Measurements from ENCODE around the gene USP35.
A peak's percentile ranks its signal among the peaks of the same experiment; 100 is the strongest.

The USP35 gene

DNA sequence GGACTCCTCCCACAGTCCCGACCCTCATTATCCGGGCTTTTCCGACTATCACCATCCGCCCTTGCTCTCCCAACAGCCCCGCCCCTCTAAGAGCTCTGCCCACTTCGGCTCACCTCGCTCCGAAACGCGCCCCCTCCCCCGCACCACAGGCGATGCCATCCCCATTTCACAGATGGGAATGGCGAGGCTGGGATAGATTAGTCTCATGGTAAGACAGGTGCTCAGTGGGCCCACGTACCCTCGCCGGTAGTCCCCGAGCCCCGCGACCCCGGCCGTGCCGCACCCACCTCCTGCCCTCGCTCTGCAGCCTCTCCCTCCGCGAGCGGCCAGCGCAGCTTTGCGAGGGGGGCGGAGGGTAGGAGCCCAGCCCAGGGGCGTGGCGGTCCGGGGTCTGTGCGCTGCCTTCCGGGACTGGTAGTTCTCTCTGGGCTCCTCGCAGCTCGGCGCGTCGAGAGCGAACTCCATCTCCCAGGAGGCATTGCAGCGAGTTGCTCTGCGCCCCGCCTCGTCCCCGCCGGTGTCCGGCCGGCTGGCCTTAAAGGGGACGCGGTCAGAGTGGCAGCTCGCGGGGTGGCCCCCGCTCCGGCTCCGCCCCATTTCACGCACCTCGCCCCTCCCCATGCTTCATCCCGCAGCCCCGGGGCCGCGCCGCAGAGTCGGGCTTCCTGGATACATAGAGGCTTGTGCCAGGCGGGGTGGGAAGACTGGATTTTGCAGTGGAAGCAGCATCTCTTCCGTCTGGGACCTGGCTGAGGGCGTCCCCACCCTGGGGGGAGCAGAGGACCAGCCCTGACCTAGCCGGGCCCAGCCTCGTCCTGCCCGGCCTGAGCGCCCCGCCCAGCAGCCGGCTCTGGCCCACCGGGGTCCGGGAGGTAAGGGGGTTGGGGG lies at the start of gene USP35, which contains the start of gene KCTD21:
USP35 (plus strand) TSS at position 634 of the 888 bp plus-strand sequence. CDS start 7,327 bp downstream, outside the sequence.
KCTD21 (minus strand) TSS at position 341 of the 888 bp plus-strand sequence. CDS start 14,072 bp downstream, outside the sequence.
- DNase-seq (ENCODE audit: low read depth): peak; percentile 93

DNA sequence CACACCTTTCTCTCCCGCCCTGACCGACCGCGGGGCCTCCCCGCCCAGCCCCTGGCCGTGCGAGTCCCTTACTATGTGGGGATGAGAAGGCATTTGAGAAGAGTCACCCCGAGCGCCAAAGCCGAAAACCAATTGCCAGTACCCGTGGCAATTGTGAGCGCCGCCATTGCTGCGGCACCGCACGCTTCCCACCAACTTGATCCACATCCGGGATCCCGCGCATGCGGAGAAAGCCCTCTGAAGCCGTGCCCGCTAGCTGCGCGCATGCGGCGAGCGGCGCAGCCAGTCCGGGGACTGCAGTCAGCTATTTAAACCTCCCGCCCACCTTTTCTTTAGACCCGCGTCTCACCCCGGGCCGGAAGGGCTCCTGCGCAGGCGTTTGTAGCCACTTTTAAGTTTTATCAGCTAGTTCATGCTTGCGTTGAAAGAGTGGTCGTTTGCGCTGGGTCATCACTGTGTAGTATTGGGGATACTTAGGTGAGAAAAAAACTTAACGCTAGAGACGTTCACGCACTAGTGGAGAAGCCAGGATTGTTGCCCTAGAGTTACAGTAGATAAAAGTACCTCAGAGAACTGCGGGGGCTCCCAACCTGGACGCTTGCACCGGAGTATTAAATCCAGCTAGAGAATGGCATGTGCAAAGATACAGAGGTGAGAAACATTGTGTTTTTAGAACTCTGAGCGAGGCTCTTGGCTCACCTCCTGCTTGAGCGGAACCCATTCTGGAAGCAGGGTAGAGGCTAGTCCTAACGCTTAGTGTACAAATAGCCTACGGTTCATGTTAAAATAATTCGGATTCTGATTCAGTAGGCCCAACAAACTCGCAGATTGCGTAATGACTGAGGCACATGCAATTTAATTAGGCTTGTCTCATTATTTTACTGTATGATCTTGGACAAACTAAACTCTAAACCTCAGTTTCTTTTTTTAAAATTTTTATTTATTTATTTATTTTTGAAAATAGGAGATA lies 49.0 kb upstream of the USP35 start, which contains the start of gene ALG8:
ALG8 (minus strand) TSS at position 205 of the 970 bp plus-strand sequence; CDS start at position 167, 38 bp downstream.
- peak; percentile 86 for DNase-seq (ENCODE audit: low read depth)

DNA sequence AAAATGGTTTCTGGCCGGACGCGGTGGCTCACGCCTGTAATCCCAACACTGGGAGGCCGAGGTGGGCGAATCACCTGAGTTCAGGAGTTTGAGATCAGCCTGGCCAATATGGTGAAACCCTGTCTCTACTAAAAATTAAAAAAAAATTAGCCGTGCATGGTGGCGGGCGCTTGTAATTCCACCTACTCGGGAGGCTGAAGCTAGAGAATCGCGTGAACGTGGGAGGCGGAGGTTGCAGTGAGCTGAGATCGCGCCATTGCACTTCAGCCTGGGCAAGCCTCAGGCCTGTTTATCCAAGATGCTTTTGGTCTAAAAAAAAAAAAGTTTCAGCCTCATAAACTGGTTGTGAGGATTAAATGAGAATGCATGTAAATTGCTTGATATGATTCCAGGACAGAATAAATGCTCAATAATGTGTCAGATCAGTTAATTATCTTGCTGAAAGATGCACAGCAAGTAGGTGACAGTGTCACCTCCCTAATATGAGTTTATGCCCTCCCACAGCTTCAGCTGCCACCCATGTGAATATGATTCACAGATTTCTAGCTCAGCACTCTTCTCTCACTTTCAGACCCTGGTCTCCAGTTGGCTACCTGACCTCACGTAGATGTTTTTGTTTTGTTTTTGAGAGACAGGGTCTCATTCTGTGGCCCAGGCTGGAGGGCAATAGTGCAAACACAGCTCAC lies 48.2 kb upstream of the USP35 start:
- no peak for DNase-seq (ENCODE audit: low read depth)

GRCh38 chr11:78145511-78146025 lies 43.2 kb upstream of the USP35 start:
- no peak for DNase-seq (ENCODE audit: low read depth)

DNA sequence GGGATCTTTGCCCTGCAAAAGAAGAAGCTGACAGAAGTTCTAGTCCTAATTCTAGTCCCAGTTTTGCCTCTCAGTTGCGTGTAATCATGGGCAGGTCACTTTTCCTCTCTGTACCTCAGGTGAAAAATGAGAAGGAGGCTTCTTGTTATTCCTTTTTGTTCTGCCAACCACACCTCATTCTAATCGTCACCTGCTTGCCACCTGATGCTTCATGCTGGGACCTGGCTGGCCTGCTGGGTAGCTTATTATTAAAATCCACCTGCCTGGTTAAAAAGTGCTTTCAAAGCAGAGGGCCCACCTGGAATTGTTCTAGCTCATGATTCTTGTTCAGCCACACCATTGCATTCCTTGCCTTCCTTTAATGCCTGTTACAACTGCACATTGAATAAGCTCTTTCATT lies 40.9 kb upstream of the USP35 start:
- DNase-seq (ENCODE audit: low read depth): no peak

GRCh38 chr11:78149646-78150045 lies 39.1 kb upstream of the USP35 start:
- no peak for DNase-seq (ENCODE audit: low read depth)

DNA sequence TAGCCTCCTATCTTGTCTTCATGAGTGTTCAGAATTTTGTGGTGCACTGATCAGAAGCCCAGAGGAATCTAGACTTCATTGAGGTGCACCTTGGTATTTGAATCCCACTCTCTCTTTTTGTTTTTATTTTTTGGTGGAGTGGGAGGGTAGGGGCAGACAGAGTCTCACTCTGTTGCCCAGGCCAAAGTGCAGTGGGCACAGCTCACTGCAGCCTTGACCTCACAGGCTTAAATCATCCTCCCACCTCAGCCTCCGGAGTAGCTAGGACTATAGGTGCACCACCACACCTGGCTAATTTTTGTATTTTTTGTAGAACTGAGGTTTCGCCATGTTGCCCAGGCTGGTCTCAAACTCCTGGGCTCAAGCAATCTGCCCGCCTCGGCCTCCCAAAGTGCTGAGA lies 38.4 kb upstream of the USP35 start:
- no peak for DNase-seq (ENCODE audit: low read depth)

DNA sequence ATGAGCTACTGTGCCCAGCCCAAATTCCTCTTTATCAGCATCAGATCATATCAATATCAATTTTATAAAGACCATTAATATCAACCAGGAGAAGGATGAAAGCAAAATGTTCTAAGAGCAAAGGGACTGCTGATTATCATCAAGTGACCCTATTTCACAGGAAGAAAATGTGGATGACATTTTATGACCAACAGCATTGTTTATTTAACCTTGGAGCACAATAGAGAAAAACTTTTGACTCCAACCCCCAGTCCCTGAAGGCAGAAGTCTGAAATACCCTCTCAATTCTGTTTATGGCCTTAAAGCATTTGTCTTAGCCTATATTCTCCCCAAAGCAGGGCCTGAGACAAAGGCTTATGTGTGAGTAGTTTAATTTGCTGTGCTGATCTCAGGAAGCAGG lies 38.0 kb upstream of the USP35 start:
- no peak for DNase-seq (ENCODE audit: low read depth)

DNA sequence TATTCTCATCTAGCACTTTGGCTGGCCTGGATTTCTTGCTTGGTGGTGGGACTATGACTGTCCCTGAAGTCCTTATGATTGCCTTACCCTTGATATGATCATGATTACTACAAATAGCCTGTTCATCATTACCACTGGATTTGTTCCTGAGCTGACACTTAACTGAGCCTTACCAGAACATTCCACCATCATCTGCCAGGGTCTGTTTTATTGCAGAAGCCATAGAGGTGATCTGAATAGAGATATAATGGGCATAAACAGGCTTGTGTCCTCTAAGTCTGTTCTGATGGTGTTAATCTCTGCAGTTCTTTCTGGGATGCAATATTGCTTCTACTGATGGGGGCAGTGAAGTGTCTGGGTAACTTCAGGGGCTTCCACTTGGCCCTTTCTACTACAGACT lies 36.9 kb upstream of the USP35 start:
- no peak for DNase-seq (ENCODE audit: low read depth)

- DNase-seq (ENCODE audit: low read depth): no peak
These were observed 32.4 kb upstream of the USP35 start for GRCh38 chr11:78156127-78156844.

DNA sequence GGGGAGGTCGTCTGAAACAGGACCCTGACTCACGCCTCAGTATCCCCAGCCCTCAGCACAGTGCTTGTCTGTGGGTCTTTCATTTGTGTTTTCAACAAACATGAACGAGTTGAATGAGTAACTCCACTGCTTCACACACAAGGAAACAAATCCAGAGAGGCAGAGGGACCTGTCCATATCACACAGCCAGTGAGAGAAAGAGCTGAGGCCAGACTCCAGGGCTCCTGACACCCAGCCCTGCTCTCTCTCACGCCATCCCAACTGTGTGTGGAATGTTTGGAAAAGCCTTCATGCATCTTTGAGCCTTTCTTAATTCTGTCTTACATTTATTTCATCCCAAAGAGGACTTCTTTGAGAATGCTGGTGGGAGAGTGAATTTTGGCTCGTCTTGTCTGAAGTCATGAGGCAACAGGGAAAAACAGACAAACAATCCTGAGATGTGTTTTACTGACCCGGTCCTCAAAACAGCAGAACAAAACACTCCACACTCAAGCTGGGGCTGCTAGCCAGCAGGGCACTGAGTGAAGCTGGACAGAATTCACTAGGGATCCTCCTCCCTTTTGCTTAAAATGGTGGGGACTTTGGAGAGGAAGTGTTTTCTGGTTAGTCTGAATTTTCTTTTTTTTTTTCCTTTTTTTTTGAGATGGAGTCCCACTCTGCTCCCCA lies 29.6 kb upstream of the USP35 start:
- no peak for DNase-seq (ENCODE audit: low read depth)

DNA sequence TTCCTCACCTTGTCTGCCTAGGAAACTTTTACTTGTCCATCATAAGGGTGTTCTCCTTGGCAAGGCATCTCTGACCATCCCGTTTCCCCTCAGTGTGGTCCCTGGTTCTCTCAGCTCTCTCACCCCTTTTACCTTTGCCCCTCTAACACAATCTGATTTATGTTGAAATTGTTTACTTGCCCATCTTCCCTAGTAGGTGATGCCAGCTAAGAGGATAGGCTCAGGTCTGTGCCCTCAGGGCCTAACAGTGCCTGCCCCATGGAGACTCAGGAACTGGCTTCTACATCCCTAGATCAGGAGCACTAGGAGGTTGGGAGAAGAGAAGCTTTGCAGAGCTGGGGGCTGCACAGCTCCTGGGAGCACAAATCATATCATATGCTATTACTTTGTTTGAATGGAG lies 28.2 kb upstream of the USP35 start:
- DNase-seq (ENCODE audit: low read depth): no peak

DNA sequence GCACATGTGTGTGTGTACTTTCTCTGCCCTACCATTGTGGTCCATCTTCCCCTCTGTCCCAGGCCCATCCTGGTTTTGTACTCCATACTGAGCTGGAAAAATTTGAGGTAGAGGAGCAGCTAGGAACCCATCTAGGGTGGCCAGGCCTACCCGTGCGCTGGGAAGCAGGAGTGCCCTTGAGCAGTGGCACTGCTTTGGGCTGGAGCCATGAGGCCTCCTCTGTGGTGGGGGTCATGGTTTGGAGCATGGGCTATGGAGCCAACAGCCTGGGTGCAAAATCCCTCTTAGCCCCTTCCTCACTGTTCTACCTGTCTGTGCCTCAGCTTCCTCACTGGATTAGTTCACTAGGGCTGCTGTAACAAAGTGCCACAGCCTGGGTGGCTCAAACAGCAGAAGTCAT lies 27.4 kb upstream of the USP35 start:
- DNase-seq (ENCODE audit: low read depth): no peak

- DNase-seq (ENCODE audit: low read depth): no peak
These were observed 26.8 kb upstream of the USP35 start for GRCh38 chr11:78161962-78162371.

DNA sequence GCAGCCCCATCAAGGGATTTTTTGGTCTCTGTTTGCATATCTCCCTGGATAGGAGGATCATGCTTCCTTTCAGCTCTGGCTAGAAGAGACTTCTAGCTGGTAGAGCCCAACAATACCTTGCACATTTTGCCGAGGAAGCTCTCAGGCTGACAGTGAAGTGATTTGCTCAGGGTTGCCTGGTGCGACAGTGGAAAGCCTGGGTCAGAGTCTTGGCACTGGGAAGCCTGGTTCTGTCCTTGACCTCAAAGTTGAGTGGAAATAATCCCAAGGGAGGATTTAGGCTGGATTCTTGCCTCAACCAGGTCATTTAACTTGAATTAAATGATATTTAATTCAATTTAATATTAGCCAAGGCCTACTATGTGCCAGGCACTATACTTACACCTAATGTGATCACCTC lies 24.9 kb upstream of the USP35 start:
- no peak for DNase-seq (ENCODE audit: low read depth)

- DNase-seq (ENCODE audit: low read depth): no peak
These were observed 24.2 kb upstream of the USP35 start for GRCh38 chr11:78164471-78164870.

DNA sequence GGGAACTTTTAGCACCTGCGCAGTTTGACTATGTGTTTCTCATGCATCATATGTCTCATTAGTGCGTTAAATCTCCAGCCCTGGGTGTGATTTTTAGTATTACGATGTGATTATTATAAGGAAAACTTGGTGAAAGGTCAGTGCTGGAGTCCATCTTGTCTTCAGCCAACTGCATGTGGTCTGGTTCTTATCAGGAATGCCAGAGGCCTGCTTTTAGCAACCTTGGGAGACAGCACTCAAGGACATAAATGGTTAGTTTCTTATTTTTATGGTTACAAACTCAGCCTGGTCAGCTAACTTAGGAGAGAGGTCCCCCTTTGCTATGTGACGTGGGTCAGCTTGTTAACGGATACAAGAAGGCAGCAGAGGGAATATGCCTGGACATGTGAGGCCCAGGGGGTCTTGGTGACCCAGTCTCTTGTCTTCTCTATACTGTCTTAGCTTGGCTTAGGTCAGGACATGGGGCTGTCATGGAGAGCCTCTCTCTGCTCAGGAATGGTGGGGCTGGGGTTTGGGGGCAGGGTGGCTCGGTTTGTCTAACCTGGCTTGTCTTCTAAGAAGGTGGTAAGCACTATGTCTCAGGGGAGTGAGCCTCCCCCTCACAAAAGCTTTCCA lies 21.8 kb upstream of the USP35 start:
- no peak for DNase-seq (ENCODE audit: low read depth)

- DNase-seq (ENCODE audit: low read depth): no peak
These were observed 19.9 kb upstream of the USP35 start for GRCh38 chr11:78168539-78169477.

- DNase-seq (ENCODE audit: low read depth): no peak
These were observed 18.3 kb upstream of the USP35 start for GRCh38 chr11:78170413-78170812.

Data from GM04504 (cell line).